BJ (cell line): ENCODE results near the gene CDK10. TPM values are rescaled to one million over a fixed set of nuclear protein-coding genes. Genes with fewer than 3 reads are reported as not detected.

Experiments used
- CTCF ChIA-PET: fragments of 350-600 bp; formaldehyde crosslinking; extraction: SDS; loops from one replicate; lab custom pipeline; 2021; ENCODE audit warnings: antibody characterized with exemption, inconsistent platforms; lab: Yijun Ruan, JAX
- POLR2A ChIA-PET: fragments of 300-600 bp; sonication (Branson Sonifier 250); formaldehyde crosslinking; extraction: SDS; loops from one replicate; lab custom pipeline; 2021; ENCODE audit warnings: antibody characterized with exemption; lab: Charles Lee
- DNase-seq: peaks from one replicate; pipeline ENCODE4 v3.0.0-alpha.2; 2011; ENCODE audit warnings: low read depth
- H3K27me3 ChIP-seq: 2 replicates; pipeline ENCODE4 v1.6.0; 2011; ENCODE audit warnings: low read length; ENCODE audit not compliant: control insufficient read depth, insufficient read depth
- H3K36me3 ChIP-seq: 2 replicates; pipeline ENCODE4 v1.5.1; 2011; ENCODE audit warnings: low read length; ENCODE audit not compliant: control insufficient read depth, insufficient read depth
- H3K4me3 ChIP-seq: 2 replicates; pipeline ENCODE4 v1.5.1; 2011; ENCODE audit warnings: low read depth, mild to moderate bottlenecking, control low read depth, low read length
- CTCF ChIP-seq: IDR thresholded peaks from 2 replicates; pipeline ENCODE4 v1.5.1; 2011; ENCODE audit warnings: low read depth, mild to moderate bottlenecking, control low read depth, inconsistent platforms, low read length, moderate library complexity; ENCODE audit not compliant: insufficient read depth
- polyA plus RNA-seq: library from polyadenylated mRNA; depleted of rRNA; stranded (reverse); fragments of >200 nt; gene quantifications from 2 replicates; pipeline ENCODE4 v1.2.3, GENCODE V29; 2011

The CDK10 gene
- polyA plus RNA-seq, 1 experiment = 56.0 TPM

DNA sequence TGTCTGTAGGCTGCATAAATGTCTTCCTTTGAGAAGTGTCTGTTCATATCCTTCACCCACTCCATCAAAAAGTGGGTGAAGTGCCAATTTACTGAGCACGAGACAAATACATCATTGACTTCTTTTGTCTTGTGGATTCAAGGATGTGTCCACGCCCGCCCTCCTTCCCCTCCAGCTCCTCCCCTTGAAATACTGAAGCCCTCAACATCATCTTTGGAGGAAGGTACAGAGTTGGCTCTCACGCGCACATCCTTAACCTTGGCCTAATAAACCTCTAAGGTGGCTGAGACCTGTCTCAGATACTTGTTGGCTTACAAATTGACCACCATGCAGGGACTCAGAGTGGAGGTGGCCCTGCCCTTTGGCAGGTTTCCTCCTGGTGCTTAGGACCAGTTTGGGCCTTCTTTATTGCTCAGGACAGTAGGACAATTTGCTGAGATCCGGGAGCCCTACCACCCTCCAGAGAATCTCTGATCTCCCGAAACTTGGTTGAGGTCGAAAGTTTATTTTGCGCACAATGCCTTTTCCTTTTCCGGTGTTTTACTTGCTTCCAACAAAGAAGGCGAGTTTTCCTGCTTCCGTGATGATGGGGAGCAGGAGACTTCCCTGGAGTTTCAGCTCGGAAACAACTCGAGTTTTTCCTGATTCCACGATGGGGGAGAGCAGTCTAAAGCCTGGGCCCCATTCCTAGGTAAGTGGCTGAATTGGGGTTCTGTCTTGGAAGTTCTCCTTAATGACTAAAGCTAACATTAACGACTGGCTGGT, 14.1 kb upstream of the CDK10 start:
- Histone ChIP-seq H3K36me3 (peaks cover 1% of the 10 kb centered on the region; the same call in 1 of the 2 replicates), H3K27me3 (no peaks in the 10 kb centered on the region), H3K4me3 (no peak overlapping the region)
- TF ChIP-seq CTCF = no peak
- no peak for DNase-seq
- POLR2A ChIA-PET = no interaction called here
- CTCF ChIA-PET = interaction anchor here (0.9 to 1.3 kb wide), 2 partner anchors 27 to 31 kb away, joined by 3 to 6 read pairs; no protein-coding TSS in a partner anchor

- no peak for TF ChIP-seq CTCF
- Histone ChIP-seq H3K4me3 (no peak overlapping the region), H3K27me3 (no peaks in the 10 kb centered on the region), H3K36me3 (no peaks in the 10 kb centered on the region)
- POLR2A ChIA-PET = no interaction called here
- CTCF ChIA-PET = interaction anchor here (0.6 kb wide), 1 partner anchor 37 kb away, joined by 4 read pairs; no protein-coding TSS in a partner anchor
- no peak for DNase-seq
These were observed 8.2 kb upstream of the CDK10 start for GRCh38 chr16:89678258-89678657.

GRCh38 chr16:89685916-89686315, 573 bp upstream of the CDK10 start:
- CTCF ChIA-PET = interaction anchor here (0.7 to 1.4 kb wide), 2 partner anchors 14 to 20 kb away, joined by 4 to 8 read pairs; no protein-coding TSS in a partner anchor
- no peak for TF ChIP-seq CTCF
- no peak for DNase-seq
- Histone ChIP-seq H3K36me3 (peaks cover 3% of the 10 kb centered on the region), H3K4me3 (no peak overlapping the region; the same call in 1 of the 2 replicates), H3K27me3 (no peaks in the 10 kb centered on the region)
- POLR2A ChIA-PET = interaction anchor here (0.6 kb wide), 1 partner anchor 237 kb away, joined by 9 read pairs; no protein-coding TSS in a partner anchor

DNA sequence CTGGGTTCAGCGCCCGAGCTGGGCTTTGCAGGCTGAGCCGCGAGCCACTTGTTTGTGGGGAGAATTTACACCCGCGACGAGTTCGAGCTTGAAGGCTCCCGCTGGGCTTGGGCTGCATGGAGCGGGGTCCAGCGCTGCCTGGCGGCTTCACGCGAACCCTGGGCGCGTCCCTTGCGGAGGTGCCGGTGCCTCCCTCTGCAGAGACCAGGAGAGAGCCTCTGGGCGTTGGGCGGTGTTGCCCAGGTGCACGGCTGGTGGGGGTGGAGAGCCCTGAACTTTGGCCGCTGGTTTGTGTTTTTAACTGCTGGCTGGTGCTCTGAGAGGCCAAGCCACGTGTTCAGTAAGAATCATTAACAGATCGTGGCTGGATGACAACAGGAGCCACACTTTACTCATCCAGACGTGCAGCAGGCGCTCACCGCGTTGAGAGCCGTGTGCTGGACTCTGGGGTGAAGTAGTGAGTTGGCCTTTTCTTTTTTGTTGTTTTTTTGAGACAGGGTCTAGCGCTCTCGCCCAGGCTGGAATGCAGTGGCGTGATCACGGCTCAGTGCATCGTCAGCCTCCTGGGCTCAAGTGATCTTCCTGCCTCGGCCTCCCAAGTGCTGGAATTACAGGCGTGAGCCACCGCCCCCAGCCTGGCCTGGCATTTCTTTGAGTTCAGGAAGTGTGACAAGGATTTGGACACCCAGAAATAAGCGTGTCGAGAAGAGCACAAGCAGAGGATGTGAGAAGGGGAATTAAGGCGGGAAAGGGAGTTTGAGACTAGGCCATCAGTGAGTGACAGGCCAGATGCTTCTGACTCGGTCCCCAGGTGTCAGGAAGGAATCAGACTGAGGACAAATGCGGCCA, 827 bp downstream of the CDK10 start:
- peaks cover 15% of the 10 kb centered on the region for H3K36me3 ChIP-seq
- H3K27me3 ChIP-seq = no peaks in the 10 kb centered on the region
- DNase-seq = peak; percentile 3
- CTCF ChIA-PET = interaction anchor here (1.4 kb wide), 1 partner anchor 19 kb away, joined by 4 read pairs; no protein-coding TSS in a partner anchor
- no peak for TF ChIP-seq CTCF
- POLR2A ChIA-PET = interaction anchor here (0.6 kb wide), 1 partner anchor 125 kb away, joined by 3 read pairs; no protein-coding TSS in a partner anchor
- peak overlapping the region; percentile 94 for H3K4me3 ChIP-seq

- ChIA-PET CTCF (no interaction called here), POLR2A (no interaction called here)
- Histone ChIP-seq H3K36me3 (peaks cover 19% of the 10 kb centered on the region), H3K4me3 (no peak overlapping the region), H3K27me3 (no peaks in the 10 kb centered on the region)
- TF ChIP-seq CTCF = no peak
- DNase-seq = no peak
These were observed 1.9 kb downstream of the CDK10 start for GRCh38 chr16:89688395-89688794.
